Kidney glomerular epithelial cell (primary cell): ENCODE measurements around the gene SEC61A2.
A peak's percentile ranks its signal among the peaks of the same experiment; 100 is the strongest.
"Not testable (repeated sequence)": the region's sequence is repeated elsewhere in the genome, so short reads cannot be mapped to it uniquely, and the experiment has no call there.

Source experiments
- DNase-seq: peaks from one replicate; lab custom pipeline; 2025; lab: John Stamatoyannopoulos, UW

Gene SEC61A2

GRCh38 chr10:12129222-12130111 is at the start of gene SEC61A2:
SEC61A2 (plus strand) TSS chr10:12129677; CDS start chr10:12129788, 111 bp downstream.
- DNase-seq, result peak; percentile 88

GRCh38 chr10:12081470-12081869 is 48.0 kb upstream of the SEC61A2 start:
- no peak for DNase-seq

- no peak for DNase-seq
Observed at GRCh38 chr10:12081879-12082557, 47.5 kb upstream of the SEC61A2 start.

GRCh38 chr10:12088919-12089318 is 40.6 kb upstream of the SEC61A2 start:
- no peak for DNase-seq

- DNase-seq, result no peak
Observed at GRCh38 chr10:12091421-12091820, 38.1 kb upstream of the SEC61A2 start.

- not testable (repeated sequence) for DNase-seq
Observed at GRCh38 chr10:12097361-12097760, 32.1 kb upstream of the SEC61A2 start.

GRCh38 chr10:12097791-12098190 is 31.7 kb upstream of the SEC61A2 start:
- peak; percentile 16 for DNase-seq

- DNase-seq, result no peak
Observed at GRCh38 chr10:12098966-12099365, 30.5 kb upstream of the SEC61A2 start.

GRCh38 chr10:12103802-12104201 is 25.7 kb upstream of the SEC61A2 start:
- no peak for DNase-seq

GRCh38 chr10:12107781-12108180 is 21.7 kb upstream of the SEC61A2 start:
- DNase-seq, result no peak

- DNase-seq, result no peak
Observed at GRCh38 chr10:12109286-12109685, 20.2 kb upstream of the SEC61A2 start.

GRCh38 chr10:12111528-12111927 is 17.9 kb upstream of the SEC61A2 start:
- DNase-seq, result no peak

GRCh38 chr10:12113627-12114026 is 15.8 kb upstream of the SEC61A2 start:
- no peak for DNase-seq

GRCh38 chr10:12121673-12122072 is 7.8 kb upstream of the SEC61A2 start:
- no peak for DNase-seq

GRCh38 chr10:12130237-12130872 is 878 bp downstream of the SEC61A2 start:
- DNase-seq, result peak; percentile 59

- DNase-seq, result no peak
Observed at GRCh38 chr10:12135631-12136030, 6.2 kb downstream of the SEC61A2 start.

GRCh38 chr10:12140038-12140437 is 10.6 kb downstream of the SEC61A2 start:
- no peak for DNase-seq

- no peak for DNase-seq
Observed at GRCh38 chr10:12144538-12144937, 15.1 kb downstream of the SEC61A2 start.

GRCh38 chr10:12150163-12150562 is 20.7 kb downstream of the SEC61A2 start:
- no peak for DNase-seq

GRCh38 chr10:12154516-12154915 is 25.0 kb downstream of the SEC61A2 start:
- no peak for DNase-seq

GRCh38 chr10:12156367-12157123 is 27.1 kb downstream of the SEC61A2 start:
- no peak for DNase-seq

GRCh38 chr10:12158111-12158510 is 28.6 kb downstream of the SEC61A2 start:
- no peak for DNase-seq
